CD14-positive monocyte (primary cell): ENCODE measurements around the gene POU2F2. TPM values are rescaled to one million over a fixed set of nuclear protein-coding genes. Genes with fewer than 3 reads are reported as not detected.

ENCODE experiments used
- DNase-seq, 3 donors: peaks; one replicate each; pipeline ENCODE4 v3.0.0-alpha.2; 2011 to 2022
- H2AFZ ChIP-seq: 2 replicates; pipeline ENCODE4 v1.6.0; 2012; ENCODE audit warnings: mild to moderate bottlenecking, low read depth, low read length, inconsistent platforms; ENCODE audit not compliant: insufficient read depth, poor library complexity, severe bottlenecking
- H3K27ac ChIP-seq, 2 donors: 1 replicate in 1 of 2; 2 replicates in 1 of 2; pipeline ENCODE4 v1.5.1; 2012 to 2013; ENCODE audit warnings: low read length in 2 of 2, control low read depth in 1 of 2, inconsistent platforms in 1 of 2, low read depth in 1 of 2, mild to moderate bottlenecking in 1 of 2
- H3K27me3 ChIP-seq, 2 donors: one replicate each; pipeline versions ENCODE4 v1.6.0 to v1.6.1; 2011 to 2013; ENCODE audit warnings: low read length in 2 of 2; ENCODE audit not compliant: control insufficient read depth in 2 of 2, insufficient read depth in 2 of 2
- H3K36me3 ChIP-seq, 2 donors: replicated peaks in 1 of 2; 1 replicate in 1 of 2; 2 replicates in 1 of 2; pipeline versions ENCODE4 v1.5.1 to v1.6.1; 2012 to 2013; ENCODE audit warnings: low read length in 2 of 2, control low read depth in 1 of 2, inconsistent platforms in 1 of 2, mild to moderate bottlenecking in 1 of 2; ENCODE audit not compliant: insufficient read depth in 2 of 2, control insufficient read depth in 1 of 2
- H3K4me1 ChIP-seq, 2 donors: 1 replicate in 1 of 2; 2 replicates in 1 of 2; pipeline versions ENCODE4 v1.5.1 to v1.6.1; 2012 to 2013; ENCODE audit warnings: low read length in 2 of 2, control low read depth in 1 of 2, inconsistent platforms in 1 of 2, mild to moderate bottlenecking in 1 of 2, moderate library complexity in 1 of 2; ENCODE audit not compliant: insufficient read depth in 2 of 2, control insufficient read depth in 1 of 2
- H3K4me2 ChIP-seq: replicated peaks from 2 replicates; pipeline ENCODE3; 2012; ENCODE audit warnings: low read length, moderate library complexity, mild to moderate bottlenecking; ENCODE audit not compliant: poor library complexity, severe bottlenecking; ENCODE audit errors: extremely low read depth
- H3K4me3 ChIP-seq, 3 experiments: fragments of 200-600 bp in 1 of 3; sonication (generic) in 1 of 3; replicated peaks in 1 of 3; 1 replicate in 2 of 3; 2 replicates in 1 of 3; pipeline ENCODE4 v1.5.1; 2011 to 2013; ENCODE audit warnings: low read length in 3 of 3, mild to moderate bottlenecking in 3 of 3, control low read depth in 2 of 3, low read depth in 2 of 3, inconsistent platforms in 1 of 3, moderate library complexity in 1 of 3
- H3K79me2 ChIP-seq: 2 replicates; pipeline ENCODE4 v1.6.0; 2012; ENCODE audit warnings: mild to moderate bottlenecking, control low read depth, inconsistent platforms, low read length, moderate library complexity; ENCODE audit not compliant: insufficient read depth
- H3K9ac ChIP-seq: 2 replicates; pipeline ENCODE4 v1.6.0; 2017; ENCODE audit warnings: low read length, mild to moderate bottlenecking; ENCODE audit not compliant: insufficient read depth, poor library complexity, severe bottlenecking
- H3K9me3 ChIP-seq, 2 donors: replicated peaks in 1 of 2; 1 replicate in 1 of 2; 2 replicates in 1 of 2; pipeline versions ENCODE4 v1.5.1 to v1.6.1; 2012 to 2013; ENCODE audit warnings: low read length in 2 of 2, control low read depth in 1 of 2; ENCODE audit not compliant: control insufficient read depth in 1 of 2, insufficient read depth in 1 of 2
- H4K20me1 ChIP-seq: 2 replicates; pipeline ENCODE4 v1.6.0; 2012; ENCODE audit warnings: mild to moderate bottlenecking, low read length, control low read depth, moderate library complexity; ENCODE audit not compliant: insufficient read depth
- H3K27ac Mint-ChIP-seq, 7 donors: one replicate each; pipeline ENCODE4 v1.8.0; 2020; ENCODE audit warnings: mild to moderate bottlenecking in 7 of 7, mixed read lengths in 7 of 7, moderate library complexity in 6 of 7, inconsistent platforms in 2 of 7
- H3K27me3 Mint-ChIP-seq, 3 donors: one replicate each; pipeline ENCODE4 v1.8.0; 2021 to 2022; ENCODE audit warnings: low read depth in 3 of 3, mild to moderate bottlenecking in 3 of 3, mixed read lengths in 3 of 3, moderate library complexity in 3 of 3, inconsistent platforms in 1 of 3
- H3K36me3 Mint-ChIP-seq, 2 donors: one replicate each; pipeline ENCODE4 v1.8.0; 2020; ENCODE audit warnings: mixed read lengths in 2 of 2, inconsistent platforms in 1 of 2, mild to moderate bottlenecking in 1 of 2
- H3K4me1 Mint-ChIP-seq: one replicate; pipeline ENCODE4 v1.8.0; 2020; ENCODE audit warnings: mild to moderate bottlenecking, mixed read lengths
- H3K4me3 Mint-ChIP-seq, 2 donors: one replicate each; pipeline ENCODE4 v1.8.0; 2020; ENCODE audit warnings: mild to moderate bottlenecking in 2 of 2, mixed read lengths in 2 of 2, moderate library complexity in 1 of 2
- H3K9me3 Mint-ChIP-seq, 7 donors: one replicate each; pipeline ENCODE4 v1.8.0; 2020 to 2022; ENCODE audit warnings: mixed read lengths in 7 of 7, mild to moderate bottlenecking in 6 of 7, moderate library complexity in 6 of 7, inconsistent platforms in 2 of 7
- WGBS: methylation state at CpG from one replicate; pipeline ENCODE4 v1.1.5; 2013; ENCODE audit warnings: missing lambda C conversion rate; ENCODE audit not compliant: insufficient coverage; 5-methylcytosine and 5-hydroxymethylcytosine counted together
- intact Hi-C, 2 donors: fragments of 100-400 bp; cut with micrococcal nuclease; formaldehyde crosslinking; loops; one replicate each; pipeline versions ENCODE4 v1.15.0 to v1.15.1; 2023
- polyA plus RNA-seq, 3 donors: library from polyadenylated mRNA; depleted of rRNA in 1 of 3; unstranded in 2 of 3; stranded (reverse) in 1 of 3; fragments of 300-500 nt in 2 of 3; fragments of >200 nt in 1 of 3; fragmentation: Illumina TruSeq in 2 of 3; gene quantifications; 1 replicate in 2 of 3; 2 replicates in 1 of 3; pipeline ENCODE4 v1.2.3, GENCODE V29; 2012 to 2021
- TF ChIP-seq, protein P1 (sequence below): fragments of 200-600 bp; IDR thresholded peaks from one replicate; pipeline ENCODE4 v1.8.0; 2022; ENCODE audit warnings: antibody characterized with exemption, mild to moderate bottlenecking

The POU2F2 gene
- polyA plus RNA-seq, 3 donors, result 20.0 to 147 (median 28.2) TPM

DNA sequence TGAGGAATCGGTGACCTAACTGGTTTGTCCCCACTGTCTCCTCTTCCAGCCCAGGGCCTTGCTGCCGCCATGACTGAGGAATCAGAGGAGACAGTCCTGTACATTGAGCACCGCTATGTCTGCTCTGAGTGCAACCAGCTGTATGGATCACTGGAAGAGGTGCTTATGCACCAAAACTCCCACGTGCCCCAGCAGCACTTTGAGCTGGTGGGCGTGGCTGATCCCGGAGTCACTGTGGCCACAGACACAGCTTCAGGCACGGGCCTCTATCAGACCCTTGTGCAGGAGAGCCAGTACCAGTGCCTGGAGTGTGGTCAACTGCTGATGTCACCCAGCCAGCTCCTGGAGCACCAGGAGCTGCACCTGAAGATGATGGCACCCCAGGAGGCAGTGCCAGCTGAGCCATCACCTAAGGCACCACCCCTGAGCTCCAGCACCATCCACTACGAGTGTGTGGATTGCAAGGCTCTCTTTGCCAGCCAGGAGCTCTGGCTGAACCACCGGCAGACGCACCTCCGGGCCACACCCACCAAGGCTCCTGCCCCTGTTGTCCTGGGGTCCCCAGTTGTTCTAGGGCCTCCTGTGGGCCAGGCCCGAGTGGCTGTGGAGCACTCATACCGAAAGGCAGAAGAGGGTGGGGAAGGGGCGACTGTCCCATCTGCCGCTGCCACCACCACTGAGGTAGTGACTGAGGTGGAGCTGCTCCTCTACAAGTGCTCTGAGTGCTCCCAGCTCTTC is 53.5 kb downstream of the POU2F2 start:
- no peak overlapping the region for H3K4me3 ChIP-seq
- 91% methylated on average over 15 of the region's 15 CpGs for WGBS
- no peak overlapping the region for H3K4me2 ChIP-seq
- no peak overlapping the region for H2AFZ ChIP-seq
- no peaks in the 10 kb centered on the region for H3K9me3 ChIP-seq
- no peak for DNase-seq
- peaks cover 32 to 46% of the 10 kb centered on the region in 2 donors for H3K36me3 Mint-ChIP-seq
- peaks cover 35 to 43% of the 10 kb centered on the region in 2 donors for H3K36me3 ChIP-seq
- H4K20me1 ChIP-seq, result peaks cover 53% of the 10 kb centered on the region
- H3K4me1 Mint-ChIP-seq, result peaks cover 31% of the 10 kb centered on the region
- no peak overlapping the region for H3K4me3 Mint-ChIP-seq
- peaks cover 44% of the 10 kb centered on the region for H3K79me2 ChIP-seq
- peak overlapping the region in 3 of 7 donors; percentile 25 to 60 (median 56) for H3K27ac Mint-ChIP-seq
- H3K9me3 Mint-ChIP-seq, result peaks cover 0 to 2% (median 0%) of the 10 kb centered on the region in 7 donors
- H3K9ac ChIP-seq, result no peak overlapping the region
- H3K27me3 ChIP-seq, result no peaks in the 10 kb centered on the region
- peaks cover 0 to 4% (median 3%) of the 10 kb centered on the region in 3 donors for H3K27me3 Mint-ChIP-seq
- no peak overlapping the region for H3K27ac ChIP-seq
- intact Hi-C loops, result no loop called here
- peaks cover 17 to 25% of the 10 kb centered on the region in 2 donors for H3K4me1 ChIP-seq
- TF ChIP-seq, protein P1, sequence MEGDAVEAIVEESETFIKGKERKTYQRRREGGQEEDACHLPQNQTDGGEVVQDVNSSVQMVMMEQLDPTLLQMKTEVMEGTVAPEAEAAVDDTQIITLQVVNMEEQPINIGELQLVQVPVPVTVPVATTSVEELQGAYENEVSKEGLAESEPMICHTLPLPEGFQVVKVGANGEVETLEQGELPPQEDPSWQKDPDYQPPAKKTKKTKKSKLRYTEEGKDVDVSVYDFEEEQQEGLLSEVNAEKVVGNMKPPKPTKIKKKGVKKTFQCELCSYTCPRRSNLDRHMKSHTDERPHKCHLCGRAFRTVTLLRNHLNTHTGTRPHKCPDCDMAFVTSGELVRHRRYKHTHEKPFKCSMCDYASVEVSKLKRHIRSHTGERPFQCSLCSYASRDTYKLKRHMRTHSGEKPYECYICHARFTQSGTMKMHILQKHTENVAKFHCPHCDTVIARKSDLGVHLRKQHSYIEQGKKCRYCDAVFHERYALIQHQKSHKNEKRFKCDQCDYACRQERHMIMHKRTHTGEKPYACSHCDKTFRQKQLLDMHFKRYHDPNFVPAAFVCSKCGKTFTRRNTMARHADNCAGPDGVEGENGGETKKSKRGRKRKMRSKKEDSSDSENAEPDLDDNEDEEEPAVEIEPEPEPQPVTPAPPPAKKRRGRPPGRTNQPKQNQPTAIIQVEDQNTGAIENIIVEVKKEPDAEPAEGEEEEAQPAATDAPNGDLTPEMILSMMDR, result no peak

DNA sequence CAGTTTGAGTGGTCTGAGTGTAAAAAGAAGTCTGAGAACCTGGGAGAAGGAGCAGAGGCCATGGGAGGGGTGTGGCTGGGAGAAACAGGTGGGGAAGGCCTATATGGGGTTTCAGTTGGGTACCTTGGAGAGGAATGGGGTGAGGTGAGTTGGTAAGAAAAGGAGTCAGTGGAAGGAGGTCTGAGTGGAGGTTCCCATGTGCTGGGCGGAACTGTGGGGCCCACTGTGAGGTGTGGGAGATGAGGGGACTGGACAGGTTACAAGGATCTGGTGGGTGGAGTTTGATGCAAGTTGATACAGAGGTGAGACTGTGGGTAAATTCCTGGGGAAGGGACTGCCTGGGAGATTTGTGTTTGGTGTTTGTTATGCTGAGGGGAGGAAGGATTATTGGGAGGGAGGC is 54.2 kb downstream of the POU2F2 start:
- DNase-seq, result no peak
- 100% methylated on average over 1 of the region's 1 CpG for WGBS
- Histone ChIP-seq H4K20me1 (peaks cover 53% of the 10 kb centered on the region), H2AFZ (no peak overlapping the region), H3K9me3 (no peaks in the 10 kb centered on the region), H3K4me2 (no peak overlapping the region), H3K27ac (peak overlapping the region in 1 of 2 donors; percentile 97), H3K27me3 (no peaks in the 10 kb centered on the region), H3K9ac (no peak overlapping the region), H3K36me3 (peaks cover 35 to 43% of the 10 kb centered on the region in 2 donors), H3K4me1 (peaks cover 17 to 25% of the 10 kb centered on the region in 2 donors), H3K4me3 (no peak overlapping the region), H3K79me2 (peaks cover 44% of the 10 kb centered on the region)
- Mint-ChIP-seq H3K9me3 (peaks cover 0 to 2% (median 0%) of the 10 kb centered on the region in 7 donors), H3K27me3 (peaks cover 0 to 4% (median 3%) of the 10 kb centered on the region in 3 donors), H3K27ac (peak overlapping the region in 5 of 7 donors; percentile 0 to 56 (median 10)), H3K4me3 (no peak overlapping the region), H3K4me1 (peaks cover 31% of the 10 kb centered on the region), H3K36me3 (peaks cover 32 to 46% of the 10 kb centered on the region in 2 donors)
- TF ChIP-seq, protein P1, result no peak
- intact Hi-C loops, result no loop called here
